ENCODE data around the gene FRMPD4.

DNA sequence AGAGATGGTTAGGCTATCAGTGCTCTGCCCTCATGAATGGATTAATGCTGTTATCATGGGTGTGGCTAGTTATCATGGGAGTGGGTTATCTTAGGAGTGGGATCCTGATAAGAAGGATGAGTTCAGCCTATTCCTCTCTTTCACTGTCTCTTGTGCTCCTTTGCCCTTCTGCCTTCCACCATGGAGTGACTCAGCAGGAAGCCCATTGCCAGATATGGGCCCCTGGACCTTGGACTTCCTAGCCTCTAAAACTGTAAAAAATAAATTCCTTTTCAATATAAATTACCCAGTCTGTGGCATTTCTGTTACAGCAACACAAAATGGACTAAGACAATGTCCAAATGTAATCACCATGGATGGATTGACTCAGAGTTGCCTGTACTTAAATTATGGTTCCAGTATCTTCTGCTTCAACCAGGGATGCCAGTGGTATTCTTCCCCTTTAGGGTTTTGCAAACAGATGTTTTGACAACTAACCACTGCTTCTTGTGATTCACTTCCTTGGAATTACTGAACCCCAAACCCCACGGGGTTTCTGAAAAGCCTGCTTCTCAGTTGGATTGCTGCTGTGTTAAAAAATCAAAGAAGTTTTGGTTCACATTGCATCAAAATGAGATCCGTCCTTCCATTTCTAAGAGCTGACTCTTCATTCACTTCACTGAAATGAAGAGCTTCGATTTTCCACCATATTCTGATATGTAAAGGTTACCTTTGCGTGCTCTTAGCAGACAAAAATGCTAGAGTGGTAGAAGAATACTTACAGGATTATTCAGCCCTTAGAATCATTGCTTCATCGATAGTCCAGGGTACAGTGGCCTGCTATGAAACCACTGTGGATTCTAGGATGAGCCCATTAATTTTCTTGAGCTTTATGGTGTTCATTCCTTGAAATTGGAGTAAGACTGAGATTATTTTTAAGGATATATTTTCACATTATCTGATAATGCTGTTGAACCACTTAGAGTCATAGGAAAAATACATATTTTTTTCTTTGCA lies 107.7 kb downstream of the FRMPD4 start:
- TF ChIP-seq HMGXB3 (CRISPR knock-in tag; IDR thresholded peaks at IDR 0.05; ENCODE audit: borderline replicate concordance): no peak
- TF ChIP-seq GABPA (IDR thresholded peaks at IDR 0.05; ENCODE audit: low read depth, low read length): no peak
- no peak for TF ChIP-seq GABPA (CRISPR knock-in tag; IDR thresholded peaks at IDR 0.05; ENCODE audit: low read depth)
- no peak for TF ChIP-seq NONO (IDR thresholded peaks at IDR 0.05)
- TF ChIP-seq NONO (CRISPR knock-in tag; conservative IDR thresholded peaks at IDR 0.05): no peak
- TF ChIP-seq HOXD1 (CRISPR knock-in tag; IDR thresholded peaks at IDR 0.05): no peak
- TF ChIP-seq, protein P1, sequence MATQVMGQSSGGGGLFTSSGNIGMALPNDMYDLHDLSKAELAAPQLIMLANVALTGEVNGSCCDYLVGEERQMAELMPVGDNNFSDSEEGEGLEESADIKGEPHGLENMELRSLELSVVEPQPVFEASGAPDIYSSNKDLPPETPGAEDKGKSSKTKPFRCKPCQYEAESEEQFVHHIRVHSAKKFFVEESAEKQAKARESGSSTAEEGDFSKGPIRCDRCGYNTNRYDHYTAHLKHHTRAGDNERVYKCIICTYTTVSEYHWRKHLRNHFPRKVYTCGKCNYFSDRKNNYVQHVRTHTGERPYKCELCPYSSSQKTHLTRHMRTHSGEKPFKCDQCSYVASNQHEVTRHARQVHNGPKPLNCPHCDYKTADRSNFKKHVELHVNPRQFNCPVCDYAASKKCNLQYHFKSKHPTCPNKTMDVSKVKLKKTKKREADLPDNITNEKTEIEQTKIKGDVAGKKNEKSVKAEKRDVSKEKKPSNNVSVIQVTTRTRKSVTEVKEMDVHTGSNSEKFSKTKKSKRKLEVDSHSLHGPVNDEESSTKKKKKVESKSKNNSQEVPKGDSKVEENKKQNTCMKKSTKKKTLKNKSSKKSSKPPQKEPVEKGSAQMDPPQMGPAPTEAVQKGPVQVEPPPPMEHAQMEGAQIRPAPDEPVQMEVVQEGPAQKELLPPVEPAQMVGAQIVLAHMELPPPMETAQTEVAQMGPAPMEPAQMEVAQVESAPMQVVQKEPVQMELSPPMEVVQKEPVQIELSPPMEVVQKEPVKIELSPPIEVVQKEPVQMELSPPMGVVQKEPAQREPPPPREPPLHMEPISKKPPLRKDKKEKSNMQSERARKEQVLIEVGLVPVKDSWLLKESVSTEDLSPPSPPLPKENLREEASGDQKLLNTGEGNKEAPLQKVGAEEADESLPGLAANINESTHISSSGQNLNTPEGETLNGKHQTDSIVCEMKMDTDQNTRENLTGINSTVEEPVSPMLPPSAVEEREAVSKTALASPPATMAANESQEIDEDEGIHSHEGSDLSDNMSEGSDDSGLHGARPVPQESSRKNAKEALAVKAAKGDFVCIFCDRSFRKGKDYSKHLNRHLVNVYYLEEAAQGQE (IDR thresholded peaks at IDR 0.05; ENCODE audit: borderline replicate concordance in 1 of 2, low read depth in 1 of 2, low read length in 2 of 2): no peak
- no peak for TF ChIP-seq ESRRA (CRISPR knock-in tag; IDR thresholded peaks at IDR 0.05; ENCODE audit: low read depth)
- no peak for TF ChIP-seq ZSCAN20 (CRISPR knock-in tag; IDR thresholded peaks at IDR 0.05; ENCODE audit: borderline replicate concordance)
- TF ChIP-seq, protein P2, sequence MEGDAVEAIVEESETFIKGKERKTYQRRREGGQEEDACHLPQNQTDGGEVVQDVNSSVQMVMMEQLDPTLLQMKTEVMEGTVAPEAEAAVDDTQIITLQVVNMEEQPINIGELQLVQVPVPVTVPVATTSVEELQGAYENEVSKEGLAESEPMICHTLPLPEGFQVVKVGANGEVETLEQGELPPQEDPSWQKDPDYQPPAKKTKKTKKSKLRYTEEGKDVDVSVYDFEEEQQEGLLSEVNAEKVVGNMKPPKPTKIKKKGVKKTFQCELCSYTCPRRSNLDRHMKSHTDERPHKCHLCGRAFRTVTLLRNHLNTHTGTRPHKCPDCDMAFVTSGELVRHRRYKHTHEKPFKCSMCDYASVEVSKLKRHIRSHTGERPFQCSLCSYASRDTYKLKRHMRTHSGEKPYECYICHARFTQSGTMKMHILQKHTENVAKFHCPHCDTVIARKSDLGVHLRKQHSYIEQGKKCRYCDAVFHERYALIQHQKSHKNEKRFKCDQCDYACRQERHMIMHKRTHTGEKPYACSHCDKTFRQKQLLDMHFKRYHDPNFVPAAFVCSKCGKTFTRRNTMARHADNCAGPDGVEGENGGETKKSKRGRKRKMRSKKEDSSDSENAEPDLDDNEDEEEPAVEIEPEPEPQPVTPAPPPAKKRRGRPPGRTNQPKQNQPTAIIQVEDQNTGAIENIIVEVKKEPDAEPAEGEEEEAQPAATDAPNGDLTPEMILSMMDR (CRISPR knock-in tag; IDR thresholded peaks at IDR 0.05): no peak
- no peak for TF ChIP-seq SETDB1 (CRISPR knock-in tag; IDR thresholded peaks at IDR 0.05; ENCODE audit: borderline replicate concordance)
- no peak for TF ChIP-seq CHCHD3 (CRISPR knock-in tag; IDR thresholded peaks at IDR 0.05)

Data from HepG2 (cell line).